Stimulated activated naive CD4-positive, alpha-beta T cell treated with Interleukin-2 at 50 U/mL for 16 hours (primary cell): ENCODE data around the gene UQCRC1.

Source experiments
- DNase-seq: peaks from one replicate; lab custom pipeline; 2025; lab: John Stamatoyannopoulos, UW

The UQCRC1 gene

GRCh38 chr3:48609088-48610005 is at the start of gene UQCRC1:
UQCRC1 (minus strand) TSS chr3:48609646; CDS start chr3:48609620, 26 bp downstream.
- DNase-seq = peak; percentile 85

GRCh38 chr3:48656841-48657281 is 47.4 kb upstream of the UQCRC1 start:
- peak; percentile 8 for DNase-seq

- DNase-seq = peak; percentile 86
Measured at GRCh38 chr3:48656061-48656840, 46.8 kb upstream of the UQCRC1 start.

- DNase-seq = peak; percentile 74
Measured at GRCh38 chr3:48655606-48656005, 46.2 kb upstream of the UQCRC1 start.

- DNase-seq = no peak
Measured at GRCh38 chr3:48655063-48655462, 45.6 kb upstream of the UQCRC1 start.

- DNase-seq = no peak
Measured at GRCh38 chr3:48652923-48653715, 43.7 kb upstream of the UQCRC1 start.

- DNase-seq = no peak
Measured at GRCh38 chr3:48651771-48652170, 42.3 kb upstream of the UQCRC1 start.

GRCh38 chr3:48650723-48651122 is 41.3 kb upstream of the UQCRC1 start:
- no peak for DNase-seq

- no peak for DNase-seq
Measured at GRCh38 chr3:48648188-48648850, 38.9 kb upstream of the UQCRC1 start.

- no peak for DNase-seq
Measured at GRCh38 chr3:48647714-48648113, 38.3 kb upstream of the UQCRC1 start.

- DNase-seq = no peak
Measured at GRCh38 chr3:48644898-48645760, 35.7 kb upstream of the UQCRC1 start.

GRCh38 chr3:48642605-48643004 is 33.2 kb upstream of the UQCRC1 start:
- DNase-seq = no peak

GRCh38 chr3:48641396-48641795 is 31.9 kb upstream of the UQCRC1 start:
- no peak for DNase-seq

- DNase-seq = no peak
Measured at GRCh38 chr3:48639944-48640606, 30.6 kb upstream of the UQCRC1 start.

- DNase-seq = no peak
Measured at GRCh38 chr3:48637305-48637704, 27.9 kb upstream of the UQCRC1 start.

- no peak for DNase-seq
Measured at GRCh38 chr3:48636149-48636655, 26.8 kb upstream of the UQCRC1 start.

GRCh38 chr3:48635222-48636021 is 26.0 kb upstream of the UQCRC1 start, which contains the start of gene SLC26A6:
SLC26A6 (minus strand) TSS chr3:48635461; CDS start chr3:48635393, 68 bp downstream.
- peak; percentile 93 for DNase-seq

GRCh38 chr3:48634661-48635221 is 25.3 kb upstream of the UQCRC1 start:
- peak; percentile 23 for DNase-seq
